Caco-2 (cell line): ENCODE measurements around the gene RANBP6. TPM values are rescaled to one million over a fixed set of nuclear protein-coding genes. Genes with fewer than 3 reads are reported as not detected.

ENCODE experiments used
- BruUV-seq: library from RNA; stranded (reverse); fragments of 400-500 nt; replicated peaks from 2 replicates; lab custom pipeline; 2021; lab: Mats Ljungman, UMichigan
- CTCF ChIA-PET: fragments of 300-600 bp; sonication (Branson Sonifier 250); formaldehyde crosslinking; loops from one replicate; lab custom pipeline; 2022; ENCODE audit warnings: antibody characterized with exemption; lab: Charles Lee
- POLR2A ChIA-PET: fragments of 300-600 bp; sonication (Branson Sonifier 250); formaldehyde crosslinking; loops from one replicate; lab custom pipeline; 2022; ENCODE audit warnings: antibody characterized with exemption; lab: Charles Lee
- DNase-seq, 2 experiments: peaks; one replicate each; pipeline versions ENCODE4 v3.0.0 to v3.0.0-alpha.2; 2020 to 2022
- H3K27me3 ChIP-seq: replicated peaks from 2 replicates; pipeline ENCODE4 v1.6.0; 2011; ENCODE audit warnings: low read length; ENCODE audit not compliant: control insufficient read depth, insufficient read depth
- H3K36me3 ChIP-seq: 2 replicates; pipeline ENCODE4 v1.5.1; 2011; ENCODE audit warnings: low read length; ENCODE audit not compliant: control insufficient read depth, insufficient read depth
- H3K4me1 ChIP-seq: fragments of 250-450 bp; sonication (Bioruptor Pico); 2 replicates; pipeline ENCODE4 v1.5.1; 2020; ENCODE audit warnings: mild to moderate bottlenecking
- H3K4me3 ChIP-seq: 2 replicates; pipeline ENCODE4 v1.5.1; 2011; ENCODE audit warnings: low read depth, mild to moderate bottlenecking, control low read depth, low read length
- H3K9me3 ChIP-seq: fragments of 250-450 bp; sonication (Bioruptor Pico); 2 replicates; pipeline ENCODE4 v1.5.1; 2020; ENCODE audit warnings: mild to moderate bottlenecking, moderate library complexity
- H3K27ac Mint-ChIP-seq: one replicate; pipeline ENCODE4 v1.8.0; 2022; ENCODE audit warnings: mixed read lengths; ENCODE audit not compliant: unreplicated experiment
- H3K27me3 Mint-ChIP-seq: one replicate; pipeline ENCODE4 v1.8.0; 2022; ENCODE audit warnings: mixed read lengths; ENCODE audit not compliant: insufficient read depth, unreplicated experiment
- H3K36me3 Mint-ChIP-seq: one replicate; pipeline ENCODE4 v1.8.0; 2022; ENCODE audit warnings: mild to moderate bottlenecking, mixed read lengths; ENCODE audit not compliant: insufficient read depth, unreplicated experiment
- H3K4me1 Mint-ChIP-seq: one replicate; pipeline ENCODE4 v1.8.0; 2022; ENCODE audit warnings: low read depth, mixed read lengths; ENCODE audit not compliant: unreplicated experiment
- H3K4me3 Mint-ChIP-seq: one replicate; pipeline ENCODE4 v1.8.0; 2022; ENCODE audit warnings: mild to moderate bottlenecking, moderate library complexity, mixed read lengths; ENCODE audit not compliant: unreplicated experiment
- H3K9me3 Mint-ChIP-seq: one replicate; pipeline ENCODE4 v1.8.0; 2022; ENCODE audit warnings: mixed read lengths; ENCODE audit not compliant: unreplicated experiment
- CTCF ChIP-seq, 2 experiments: fragments of 200-600 bp in 1 of 2; IDR thresholded peaks; 1 replicate in 1 of 2; 2 replicates in 1 of 2; pipeline versions ENCODE4 v1.5.1 to v1.8.0; 2011 to 2022; ENCODE audit warnings: antibody characterized with exemption in 1 of 2, control low read depth in 1 of 2, inconsistent platforms in 1 of 2, low read depth in 1 of 2, low read length in 1 of 2, mild to moderate bottlenecking in 1 of 2, moderate library complexity in 1 of 2; ENCODE audit not compliant: insufficient read depth in 1 of 2, severe bottlenecking in 1 of 2, unreplicated experiment in 1 of 2
- intact Hi-C: fragments of 100-400 bp; cut with micrococcal nuclease; formaldehyde crosslinking; loops from one replicate; pipeline ENCODE4 v1.10.0; 2022; ENCODE audit not compliant: unreplicated experiment
- total RNA-seq: library from RNA; stranded (reverse); gene quantifications from 2 replicates; pipeline ENCODE4 v1.2.3, GENCODE V29; 2022

RANBP6 gene
- total RNA-seq, 1 experiment from 2014 or later: 16.5 TPM

GRCh38 chr9:6051511-6051950 is 36.1 kb upstream of the RANBP6 start:
- H3K36me3 ChIP-seq: no peaks in the 10 kb centered on the region
- H3K9me3 Mint-ChIP-seq: no peaks in the 10 kb centered on the region
- peaks cover 5% of the 10 kb centered on the region for H3K27me3 Mint-ChIP-seq
- intact Hi-C loops: no loop called here
- no peak for TF ChIP-seq CTCF (IDR thresholded peaks at IDR 0.05; ENCODE audit: insufficient read depth in 1 of 2, low read depth in 1 of 2, low read length in 1 of 2, severe bottlenecking in 1 of 2, unreplicated experiment in 1 of 2)
- BruUV-seq: no TSS peak
- no peak overlapping the region for H3K4me3 ChIP-seq
- ChIA-PET CTCF (no interaction called here), POLR2A (no interaction called here)
- H3K4me3 Mint-ChIP-seq: no peak overlapping the region
- no peaks in the 10 kb centered on the region for H3K9me3 ChIP-seq
- no peaks in the 10 kb centered on the region for H3K27me3 ChIP-seq
- H3K36me3 Mint-ChIP-seq: no peaks in the 10 kb centered on the region
- H3K4me1 ChIP-seq: no peaks in the 10 kb centered on the region
- H3K4me1 Mint-ChIP-seq: no peaks in the 10 kb centered on the region
- DNase-seq: no peak
- H3K27ac Mint-ChIP-seq: no peak overlapping the region

- no peaks in the 10 kb centered on the region for H3K9me3 Mint-ChIP-seq
- CTCF ChIA-PET: no interaction called here
Measured at GRCh38 chr9:6049798-6050197, 34.4 kb upstream of the RANBP6 start.

GRCh38 chr9:6048039-6048438 is 32.6 kb upstream of the RANBP6 start:
- Mint-ChIP-seq H3K4me3 (no peak overlapping the region), H3K9me3 (no peaks in the 10 kb centered on the region), H3K27me3 (peaks cover 5% of the 10 kb centered on the region), H3K36me3 (no peaks in the 10 kb centered on the region), H3K4me1 (no peaks in the 10 kb centered on the region), H3K27ac (no peak overlapping the region)
- BruUV-seq: no TSS peak
- Histone ChIP-seq H3K4me3 (no peak overlapping the region), H3K4me1 (no peaks in the 10 kb centered on the region), H3K27me3 (no peaks in the 10 kb centered on the region), H3K9me3 (no peaks in the 10 kb centered on the region), H3K36me3 (no peaks in the 10 kb centered on the region)
- TF ChIP-seq CTCF (IDR thresholded peaks at IDR 0.05; ENCODE audit: insufficient read depth in 1 of 2, low read depth in 1 of 2, low read length in 1 of 2, severe bottlenecking in 1 of 2, unreplicated experiment in 1 of 2): no peak
- no peak for DNase-seq
- intact Hi-C loops: no loop called here
- POLR2A ChIA-PET: no interaction called here
- CTCF ChIA-PET: no interaction called here

More at GRCh38 chr9:6049798-6050197, 34.4 kb upstream of the RANBP6 start:
- no peak overlapping the region for H3K4me3 ChIP-seq
- Mint-ChIP-seq H3K4me3 (no peak overlapping the region), H3K27me3 (peaks cover 5% of the 10 kb centered on the region), H3K36me3 (no peaks in the 10 kb centered on the region), H3K27ac (no peak overlapping the region), H3K4me1 (no peaks in the 10 kb centered on the region)
- DNase-seq: peak in 1 of 2 experiments; percentile 7
- H3K4me1 ChIP-seq: no peaks in the 10 kb centered on the region
- no peaks in the 10 kb centered on the region for H3K36me3 ChIP-seq
- no TSS peak for BruUV-seq
- TF ChIP-seq CTCF (IDR thresholded peaks at IDR 0.05; ENCODE audit: insufficient read depth in 1 of 2, low read depth in 1 of 2, low read length in 1 of 2, severe bottlenecking in 1 of 2, unreplicated experiment in 1 of 2): no peak
- no peaks in the 10 kb centered on the region for H3K9me3 ChIP-seq
- POLR2A ChIA-PET: no interaction called here
- intact Hi-C loops: no loop called here
- no peaks in the 10 kb centered on the region for H3K27me3 ChIP-seq
